ENCODE results near the gene TRABD2A. TPM values are rescaled to one million over a fixed set of nuclear protein-coding genes. Genes with fewer than 3 reads are reported as not detected.

The TRABD2A gene
- total and polyA plus RNA-seq, 9 of the 15 experiments (the other 6 are each of a cell fraction or from before 2014, with no cell fraction given), result 0.07 to 0.45 (median 0.25) TPM

DNA sequence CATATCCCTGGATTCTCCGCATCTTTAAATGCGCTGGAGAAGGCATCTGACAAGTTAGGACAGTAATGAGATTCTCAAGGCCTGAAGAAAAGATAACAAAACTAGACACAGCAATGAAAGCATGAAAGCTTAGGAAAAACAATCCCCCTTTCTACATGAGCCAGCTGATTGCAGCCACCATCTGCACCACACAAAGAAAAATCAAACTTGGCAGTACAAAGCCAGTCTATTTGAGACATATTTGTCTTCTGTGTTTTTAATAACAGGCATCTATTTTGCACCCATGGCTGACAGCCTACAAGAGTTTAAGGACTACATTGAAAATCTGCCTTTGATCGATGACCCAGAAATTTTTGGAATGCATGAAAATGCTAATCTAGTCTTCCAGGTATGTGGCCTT, 83.6 kb downstream of the TRABD2A start (continued):
- TF ChIP-seq, protein P1, sequence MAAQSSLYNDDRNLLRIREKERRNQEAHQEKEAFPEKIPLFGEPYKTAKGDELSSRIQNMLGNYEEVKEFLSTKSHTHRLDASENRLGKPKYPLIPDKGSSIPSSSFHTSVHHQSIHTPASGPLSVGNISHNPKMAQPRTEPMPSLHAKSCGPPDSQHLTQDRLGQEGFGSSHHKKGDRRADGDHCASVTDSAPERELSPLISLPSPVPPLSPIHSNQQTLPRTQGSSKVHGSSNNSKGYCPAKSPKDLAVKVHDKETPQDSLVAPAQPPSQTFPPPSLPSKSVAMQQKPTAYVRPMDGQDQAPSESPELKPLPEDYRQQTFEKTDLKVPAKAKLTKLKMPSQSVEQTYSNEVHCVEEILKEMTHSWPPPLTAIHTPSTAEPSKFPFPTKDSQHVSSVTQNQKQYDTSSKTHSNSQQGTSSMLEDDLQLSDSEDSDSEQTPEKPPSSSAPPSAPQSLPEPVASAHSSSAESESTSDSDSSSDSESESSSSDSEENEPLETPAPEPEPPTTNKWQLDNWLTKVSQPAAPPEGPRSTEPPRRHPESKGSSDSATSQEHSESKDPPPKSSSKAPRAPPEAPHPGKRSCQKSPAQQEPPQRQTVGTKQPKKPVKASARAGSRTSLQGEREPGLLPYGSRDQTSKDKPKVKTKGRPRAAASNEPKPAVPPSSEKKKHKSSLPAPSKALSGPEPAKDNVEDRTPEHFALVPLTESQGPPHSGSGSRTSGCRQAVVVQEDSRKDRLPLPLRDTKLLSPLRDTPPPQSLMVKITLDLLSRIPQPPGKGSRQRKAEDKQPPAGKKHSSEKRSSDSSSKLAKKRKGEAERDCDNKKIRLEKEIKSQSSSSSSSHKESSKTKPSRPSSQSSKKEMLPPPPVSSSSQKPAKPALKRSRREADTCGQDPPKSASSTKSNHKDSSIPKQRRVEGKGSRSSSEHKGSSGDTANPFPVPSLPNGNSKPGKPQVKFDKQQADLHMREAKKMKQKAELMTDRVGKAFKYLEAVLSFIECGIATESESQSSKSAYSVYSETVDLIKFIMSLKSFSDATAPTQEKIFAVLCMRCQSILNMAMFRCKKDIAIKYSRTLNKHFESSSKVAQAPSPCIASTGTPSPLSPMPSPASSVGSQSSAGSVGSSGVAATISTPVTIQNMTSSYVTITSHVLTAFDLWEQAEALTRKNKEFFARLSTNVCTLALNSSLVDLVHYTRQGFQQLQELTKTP (IDR thresholded peaks at IDR 0.05; ENCODE audit: low read depth in 1 of 2, partially characterized antibody in 2 of 2), result no peak

GRCh38 chr2:84796798-84797197, 84.1 kb downstream of the TRABD2A start:
- intact Hi-C loops (cut with micrococcal nuclease), result no loop called here

More at GRCh38 chr2:84796798-84797197, 84.1 kb downstream of the TRABD2A start:
- H3K36me3 ChIP-seq (ENCODE audit: control insufficient read depth, insufficient read depth, low read length), result no peaks in the 10 kb centered on the region
- H3K4me3 ChIP-seq, result no peak overlapping the region
- ChIA-PET POLR2A (no interaction called here), CTCF (ENCODE audit: low intra/inter-chr PET ratio) (no interaction called here)
- DNase-seq (ENCODE audit: extremely low read depth in 1 of 4, low spot score in 3 of 4) (no peak), ATAC-seq (no peak), FAIRE-seq (no peak)
- H3K27ac ChIP-seq (ENCODE audit: extremely low read depth, low read depth, low read length), result no peak overlapping the region
- H3K27me3 ChIP-seq (ENCODE audit: control insufficient read depth in 2 of 2, insufficient read depth in 2 of 2, low read length in 2 of 2), result peaks cover 0 to 5% of the 10 kb centered on the region in 2 experiments; a peak in 1 of 5 replicates
- no peak overlapping the region for H2AFZ ChIP-seq (ENCODE audit: low read depth, low read length)
- no peaks in the 10 kb centered on the region for H4K20me1 ChIP-seq (replicated peaks; ENCODE audit: control insufficient read depth, insufficient read depth, low read length)
- no peak overlapping the region for H3K9ac ChIP-seq (ENCODE audit: insufficient read depth in 1 of 2, low read depth in 2 of 2, low read length in 2 of 2)
- no peak overlapping the region for H3K4me2 ChIP-seq (ENCODE audit: insufficient read depth, low read length)
- no TSS peak for BruUV-seq (replicated peaks)
- in situ Hi-C loops (cut with MboI), result no loop called here
- no peaks in the 10 kb centered on the region for H3K9me1 ChIP-seq (ENCODE audit: control insufficient read depth, insufficient read depth, low read length)
- no peaks in the 10 kb centered on the region for H3K4me1 ChIP-seq (replicated peaks in 1 of 2; ENCODE audit: control insufficient read depth in 2 of 2, insufficient read depth in 2 of 2, low read length in 2 of 2)
- TF ChIP-seq, protein P2, sequence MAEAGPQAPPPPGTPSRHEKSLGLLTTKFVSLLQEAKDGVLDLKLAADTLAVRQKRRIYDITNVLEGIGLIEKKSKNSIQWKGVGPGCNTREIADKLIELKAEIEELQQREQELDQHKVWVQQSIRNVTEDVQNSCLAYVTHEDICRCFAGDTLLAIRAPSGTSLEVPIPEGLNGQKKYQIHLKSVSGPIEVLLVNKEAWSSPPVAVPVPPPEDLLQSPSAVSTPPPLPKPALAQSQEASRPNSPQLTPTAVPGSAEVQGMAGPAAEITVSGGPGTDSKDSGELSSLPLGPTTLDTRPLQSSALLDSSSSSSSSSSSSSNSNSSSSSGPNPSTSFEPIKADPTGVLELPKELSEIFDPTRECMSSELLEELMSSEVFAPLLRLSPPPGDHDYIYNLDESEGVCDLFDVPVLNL (CRISPR knock-in tag; IDR thresholded peaks at IDR 0.05; ENCODE audit: low read depth), result no peak
- no peaks in the 10 kb centered on the region for H3K79me2 ChIP-seq (ENCODE audit: control insufficient read depth, insufficient read depth, low read length)
- H3K9me3 ChIP-seq (replicated peaks; ENCODE audit: control insufficient read depth, insufficient read depth, low read depth, low read length), result no peaks in the 10 kb centered on the region
